ENCODE data around the gene UBE2I.

Gene UBE2I

GRCh38 chr16:1361685-1362360 is 52.4 kb downstream of the UBE2I start:
- DNase-seq (ENCODE audit: low read depth): no peak

DNA sequence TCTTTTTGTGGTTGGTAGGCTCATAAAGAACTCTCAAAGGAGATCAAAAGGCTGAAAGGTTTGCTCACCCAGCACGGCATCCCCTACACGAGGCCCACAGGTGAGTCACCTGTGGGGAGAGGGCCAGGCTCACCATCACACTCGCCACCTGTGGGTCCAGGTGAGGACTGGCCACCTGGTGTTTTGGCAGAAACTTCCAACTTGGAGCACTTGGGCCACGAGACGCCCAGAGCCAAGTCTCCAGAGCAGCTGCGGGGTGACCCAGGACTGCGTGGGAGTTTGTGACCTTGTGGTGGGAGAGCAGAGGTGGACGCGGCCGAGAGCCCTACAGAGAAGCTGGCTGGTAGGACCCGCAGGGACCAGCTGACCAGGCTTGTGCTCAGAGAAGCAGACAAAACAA is 53.4 kb downstream of the UBE2I start:
- DNase-seq (ENCODE audit: low read depth): no peak

GRCh38 chr16:1363501-1364041 is 54.1 kb downstream of the UBE2I start:
- DNase-seq (ENCODE audit: low read depth): peak; percentile 40

GRCh38 chr16:1364510-1364909 is 55.1 kb downstream of the UBE2I start:
- no peak for DNase-seq (ENCODE audit: low read depth)

GRCh38 chr16:1366060-1366711 is 56.8 kb downstream of the UBE2I start:
- DNase-seq (ENCODE audit: low read depth): no peak

DNA sequence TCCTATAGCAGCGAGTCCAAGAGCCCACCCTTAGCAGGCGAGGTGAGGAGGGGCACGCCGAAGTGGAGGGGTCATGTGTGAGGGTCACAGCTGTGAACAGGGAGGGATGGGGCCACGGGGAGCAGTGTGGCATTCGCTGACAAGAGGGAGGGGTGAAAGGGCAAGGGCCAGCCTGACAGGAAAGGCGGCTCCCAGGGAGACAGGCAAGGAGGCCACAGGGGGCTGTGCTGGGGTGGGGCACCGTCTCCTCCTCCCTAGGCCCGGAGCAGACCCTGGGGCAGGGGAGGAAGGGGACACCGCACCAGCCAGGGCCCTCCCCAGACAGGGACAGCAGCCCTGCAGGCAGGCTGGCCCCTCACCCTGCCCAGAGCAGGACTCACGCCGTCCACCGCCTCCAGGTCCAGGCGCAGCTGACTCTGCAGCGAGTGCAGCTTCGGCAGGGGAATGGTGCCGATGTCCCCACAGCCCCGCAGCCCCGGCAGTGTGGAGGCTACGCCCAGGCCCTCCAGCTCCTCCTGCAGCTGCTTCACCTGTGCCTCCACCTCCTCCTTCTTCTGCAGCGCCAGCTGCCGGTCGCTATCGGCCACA is 57.4 kb downstream of the UBE2I start:
- DNase-seq (ENCODE audit: low read depth): no peak

GRCh38 chr16:1367486-1368174 is 58.2 kb downstream of the UBE2I start:
- no peak for DNase-seq (ENCODE audit: low read depth)

GRCh38 chr16:1371054-1371978 is 61.9 kb downstream of the UBE2I start:
- no peak for DNase-seq (ENCODE audit: low read depth)

DNA sequence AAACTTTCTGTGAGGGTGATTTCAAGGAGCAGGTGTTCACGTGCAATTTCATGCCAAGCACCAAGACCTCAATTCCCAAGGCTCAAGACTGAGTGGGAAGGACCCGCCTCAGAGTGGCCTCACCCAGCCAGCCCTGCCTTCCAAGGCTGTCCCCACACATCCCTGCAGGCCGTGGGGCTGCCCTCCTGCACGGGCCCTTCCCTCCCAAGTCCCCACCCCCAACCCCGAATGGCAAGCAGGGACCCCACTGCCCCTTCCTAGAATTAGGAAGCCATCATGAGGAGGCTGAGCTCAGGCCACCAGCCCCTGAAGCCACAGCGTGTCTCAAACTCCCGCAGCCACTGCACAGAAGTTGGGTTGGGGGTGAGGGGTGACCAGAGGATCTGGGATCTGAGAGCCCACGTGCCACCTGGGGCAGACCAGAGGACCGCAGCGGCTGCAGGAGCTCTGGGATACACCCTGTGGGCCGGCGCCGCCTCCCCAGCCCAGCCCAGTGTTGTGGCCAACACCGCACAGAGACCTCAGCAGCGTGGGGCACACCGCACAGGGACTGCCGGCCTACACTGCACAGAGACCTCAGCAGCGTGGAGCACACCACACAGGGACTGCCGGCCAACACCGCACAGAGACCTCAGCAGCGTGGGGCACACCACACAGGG is 63.0 kb downstream of the UBE2I start:
- DNase-seq (ENCODE audit: low read depth): no peak

GRCh38 chr16:1374418-1375297 is 65.2 kb downstream of the UBE2I start:
- DNase-seq (ENCODE audit: low read depth): no peak

- no peak for DNase-seq (ENCODE audit: low read depth)
Measured at GRCh38 chr16:1375298-1375640, 65.8 kb downstream of the UBE2I start.

GRCh38 chr16:1375741-1376410 is 66.4 kb downstream of the UBE2I start:
- DNase-seq (ENCODE audit: low read depth): no peak

Measured in stimulated activated CD4-positive, alpha-beta T cell treated with anti-CD3 and anti-CD28 coated beads, Interleukin-2, amount 100 ng/mL, for 4 hours (primary cell).